Trophoblast cell (in vitro differentiated cells and primary cell): ENCODE data around the gene FRAS1.

ENCODE experiments used
- DNase-seq, 2 donors: peaks; one replicate each; pipeline ENCODE4 v3.0.0-alpha.2; 2016
- H2AFZ ChIP-seq: 2 replicates; pipeline ENCODE4 v1.6.1; 2013; ENCODE audit warnings: low read length, moderate library complexity, mild to moderate bottlenecking; ENCODE audit not compliant: insufficient read depth, poor library complexity
- H2AK5ac ChIP-seq: 2 replicates; pipeline ENCODE4 v1.6.1; 2013; ENCODE audit warnings: mild to moderate bottlenecking, low read length
- H2BK120ac ChIP-seq: 2 replicates; pipeline ENCODE4 v1.6.1; 2013; ENCODE audit warnings: low read length, mild to moderate bottlenecking, moderate library complexity; ENCODE audit not compliant: insufficient read depth, poor library complexity
- H2BK12ac ChIP-seq: 2 replicates; pipeline ENCODE4 v1.6.1; 2013; ENCODE audit warnings: mild to moderate bottlenecking, low read length, moderate library complexity
- H2BK5ac ChIP-seq: 2 replicates; pipeline ENCODE4 v1.6.1; 2013; ENCODE audit warnings: low read length, low read depth, moderate library complexity, mild to moderate bottlenecking; ENCODE audit not compliant: poor library complexity
- H3K14ac ChIP-seq: 2 replicates; pipeline ENCODE4 v1.6.1; 2013; ENCODE audit warnings: mild to moderate bottlenecking, low read length
- H3K18ac ChIP-seq: 2 replicates; pipeline ENCODE4 v1.6.1; 2013; ENCODE audit warnings: mild to moderate bottlenecking, low read length
- H3K23ac ChIP-seq: 2 replicates; pipeline ENCODE4 v1.6.1; 2013; ENCODE audit warnings: low read length
- H3K27ac ChIP-seq: 2 replicates; pipeline ENCODE4 v1.5.1; 2013; ENCODE audit warnings: low read depth, mild to moderate bottlenecking, inconsistent platforms, low read length, moderate library complexity
- H3K27me3 ChIP-seq: 2 replicates; pipeline ENCODE4 v1.6.1; 2013; ENCODE audit warnings: inconsistent platforms, mild to moderate bottlenecking, low read length, moderate library complexity; ENCODE audit not compliant: insufficient read depth
- H3K36me3 ChIP-seq, 2 experiments: 1 replicate in 1 of 2; 2 replicates in 1 of 2; pipeline ENCODE4 v1.6.1; 2013; ENCODE audit warnings: low read length in 2 of 2, mild to moderate bottlenecking in 2 of 2, moderate library complexity in 1 of 2; ENCODE audit not compliant: insufficient read depth in 2 of 2, control insufficient read depth in 1 of 2
- H3K4ac ChIP-seq: 2 replicates; pipeline ENCODE4 v1.6.1; 2013; ENCODE audit warnings: low read depth, mild to moderate bottlenecking, low read length, moderate library complexity
- H3K4me1 ChIP-seq, 2 experiments: 1 replicate in 1 of 2; 2 replicates in 1 of 2; pipeline ENCODE4 v1.6.1; 2013; ENCODE audit warnings: low read length in 2 of 2, mild to moderate bottlenecking in 2 of 2, moderate library complexity in 1 of 2; ENCODE audit not compliant: insufficient read depth in 2 of 2, control insufficient read depth in 1 of 2
- H3K4me2 ChIP-seq: 2 replicates; pipeline ENCODE4 v1.6.1; 2013; ENCODE audit warnings: inconsistent platforms, mild to moderate bottlenecking, low read length, moderate library complexity
- H3K4me3 ChIP-seq: 2 replicates; pipeline ENCODE4 v1.5.1; 2013; ENCODE audit warnings: mild to moderate bottlenecking, low read depth, low read length, inconsistent platforms
- H3K79me1 ChIP-seq: one replicate; pipeline ENCODE4 v1.6.1; 2013; ENCODE audit warnings: low read length
- H3K79me2 ChIP-seq: 2 replicates; pipeline ENCODE4 v1.6.1; 2013; ENCODE audit warnings: low read length, mild to moderate bottlenecking; ENCODE audit not compliant: control insufficient read depth, insufficient read depth, poor library complexity
- H3K9ac ChIP-seq: 2 replicates; pipeline ENCODE4 v1.6.1; 2013; ENCODE audit warnings: mild to moderate bottlenecking, low read length
- H3K9me3 ChIP-seq: 2 replicates; pipeline ENCODE4 v1.6.1; 2013; ENCODE audit warnings: low read depth, mild to moderate bottlenecking, control low read depth, inconsistent platforms, low read length; ENCODE audit not compliant: insufficient read depth
- H4K12ac ChIP-seq: 2 replicates; pipeline ENCODE4 v1.6.1; 2013; ENCODE audit warnings: low read depth, mild to moderate bottlenecking, low read length, moderate library complexity
- H4K8ac ChIP-seq: 2 replicates; pipeline ENCODE4 v1.6.1; 2013; ENCODE audit warnings: low read depth, mild to moderate bottlenecking, low read length, moderate library complexity
- H4K91ac ChIP-seq: one replicate; pipeline ENCODE4 v1.6.1; 2013; ENCODE audit warnings: low read depth, mild to moderate bottlenecking, low read length, moderate library complexity
- WGBS: extraction: QIAGEN DNeasy Blood & Tissue Kit; methylation state at CpG from one replicate; pipeline ENCODE4 v1.1.7; 2013; ENCODE audit warnings: missing lambda C conversion rate; ENCODE audit not compliant: insufficient read length, insufficient coverage; ENCODE audit errors: extremely low coverage; 5-methylcytosine and 5-hydroxymethylcytosine counted together

The FRAS1 gene

DNA sequence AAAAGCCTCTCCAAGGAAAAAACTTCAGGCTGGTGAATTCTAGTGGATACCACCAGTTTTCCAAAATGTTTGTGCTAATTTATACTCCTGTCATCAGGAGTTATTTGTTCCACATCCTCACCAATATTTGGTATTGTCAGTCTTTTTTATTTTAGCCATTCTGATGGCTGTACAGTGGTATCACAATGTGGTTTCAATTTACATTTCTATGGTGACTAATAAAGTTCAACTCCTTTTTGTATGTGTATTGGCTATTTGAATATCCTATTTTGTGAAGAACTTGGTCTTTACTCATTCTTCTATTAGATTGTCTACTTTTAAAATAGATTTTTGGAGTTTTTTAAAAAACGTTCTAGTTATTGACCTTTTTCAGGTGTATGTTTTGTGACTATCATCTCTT lies 33.0 kb upstream of the FRAS1 start:
- no peak overlapping the region for H3K18ac ChIP-seq
- no peak overlapping the region for H4K12ac ChIP-seq
- H3K79me2 ChIP-seq: no peaks in the 10 kb centered on the region
- H4K91ac ChIP-seq: no peak overlapping the region
- no peaks in the 10 kb centered on the region for H3K4me1 ChIP-seq
- H3K14ac ChIP-seq: no peak overlapping the region
- H3K4me3 ChIP-seq: no peak overlapping the region
- H3K23ac ChIP-seq: no peak overlapping the region
- no peak overlapping the region for H3K4me2 ChIP-seq
- H3K9me3 ChIP-seq: no peaks in the 10 kb centered on the region
- DNase-seq: no peak
- no peaks in the 10 kb centered on the region for H3K27me3 ChIP-seq
- H3K4ac ChIP-seq: no peak overlapping the region
- no peaks in the 10 kb centered on the region for H3K79me1 ChIP-seq
- no peak overlapping the region for H2BK120ac ChIP-seq
- no peak overlapping the region for H2AK5ac ChIP-seq
- no peak overlapping the region for H3K9ac ChIP-seq
- no peak overlapping the region for H3K27ac ChIP-seq
- no peak overlapping the region for H4K8ac ChIP-seq
- H2BK5ac ChIP-seq: no peak overlapping the region
- H2BK12ac ChIP-seq: no peak overlapping the region
- no peaks in the 10 kb centered on the region for H3K36me3 ChIP-seq
- WGBS: no CpG with 5 or more reads among the region's 1 CpG
- H2AFZ ChIP-seq: no peak overlapping the region

DNA sequence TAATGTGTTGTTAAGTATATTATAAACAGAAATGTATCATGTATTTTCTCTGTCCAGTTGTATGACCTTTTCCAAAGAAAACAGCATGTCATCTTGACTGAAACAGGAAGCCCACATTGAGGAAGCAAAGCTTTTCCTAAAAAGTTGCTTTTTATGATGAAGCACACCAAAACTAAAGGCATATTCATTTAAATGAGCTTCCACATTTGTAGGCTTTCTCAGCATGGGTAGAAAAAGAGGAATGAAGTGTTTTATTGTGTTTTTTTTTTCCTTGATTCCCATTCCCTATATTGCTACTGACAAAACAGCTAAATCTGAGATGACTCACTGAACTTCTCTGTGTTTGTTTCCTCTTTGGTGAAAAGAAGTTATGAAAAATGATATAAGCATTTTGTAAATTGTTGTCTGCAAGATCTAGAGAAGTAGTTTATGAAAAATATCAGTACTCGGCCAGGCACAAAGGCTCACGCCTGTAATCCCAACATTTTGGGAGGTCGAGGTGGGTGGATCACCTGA lies 32.5 kb upstream of the FRAS1 start:
- no peaks in the 10 kb centered on the region for H3K9me3 ChIP-seq
- WGBS: no CpG with 5 or more reads among the region's 3 CpGs
- no peak overlapping the region for H3K27ac ChIP-seq
- no peak overlapping the region for H3K9ac ChIP-seq
- no peak overlapping the region for H4K12ac ChIP-seq
- no peak overlapping the region for H2BK120ac ChIP-seq
- H4K8ac ChIP-seq: no peak overlapping the region
- no peaks in the 10 kb centered on the region for H3K36me3 ChIP-seq
- no peak overlapping the region for H2BK12ac ChIP-seq
- no peaks in the 10 kb centered on the region for H3K27me3 ChIP-seq
- H2AK5ac ChIP-seq: no peak overlapping the region
- H3K79me2 ChIP-seq: no peaks in the 10 kb centered on the region
- no peak overlapping the region for H3K4ac ChIP-seq
- no peak overlapping the region for H2BK5ac ChIP-seq
- H3K23ac ChIP-seq: no peak overlapping the region
- no peak overlapping the region for H2AFZ ChIP-seq
- H3K4me3 ChIP-seq: no peak overlapping the region
- no peak overlapping the region for H3K14ac ChIP-seq
- no peaks in the 10 kb centered on the region for H3K4me1 ChIP-seq
- H3K18ac ChIP-seq: no peak overlapping the region
- H3K79me1 ChIP-seq: no peaks in the 10 kb centered on the region
- DNase-seq: no peak
- H4K91ac ChIP-seq: no peak overlapping the region
- no peak overlapping the region for H3K4me2 ChIP-seq

DNA sequence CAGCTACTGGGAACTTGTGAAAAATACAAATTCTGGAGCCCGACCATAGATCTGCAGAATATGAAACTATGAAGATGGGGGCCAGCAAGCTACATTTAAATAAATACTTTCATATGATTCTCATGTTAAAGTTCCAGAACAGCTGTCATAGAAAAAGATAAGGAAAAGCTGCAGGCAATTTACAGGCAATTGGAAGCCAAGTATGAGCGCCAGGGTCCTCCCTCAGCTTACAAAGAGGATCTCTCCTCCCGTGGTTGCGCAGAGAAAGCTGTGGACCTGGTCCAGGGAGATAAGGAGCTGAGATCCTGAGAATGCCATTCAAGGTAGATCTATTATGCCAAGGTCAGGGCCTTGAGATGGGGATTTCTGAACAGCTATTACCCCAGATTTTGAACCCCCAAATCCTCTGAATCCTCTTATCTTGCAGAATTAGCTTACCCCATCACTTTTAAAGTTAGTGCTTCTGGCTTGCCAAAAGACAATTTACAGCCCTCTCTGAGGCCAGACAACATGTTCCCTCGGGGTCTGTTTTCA lies 25.6 kb upstream of the FRAS1 start:
- no peaks in the 10 kb centered on the region for H3K36me3 ChIP-seq
- H3K14ac ChIP-seq: no peak overlapping the region
- no peak overlapping the region for H4K12ac ChIP-seq
- H3K79me2 ChIP-seq: no peaks in the 10 kb centered on the region
- H3K27me3 ChIP-seq: no peaks in the 10 kb centered on the region
- no peak overlapping the region for H2BK5ac ChIP-seq
- peaks cover 0 to 2% of the 10 kb centered on the region in 2 experiments for H3K4me1 ChIP-seq
- no peak overlapping the region for H2BK120ac ChIP-seq
- H3K23ac ChIP-seq: no peak overlapping the region
- no peak overlapping the region for H3K27ac ChIP-seq
- H3K4ac ChIP-seq: no peak overlapping the region
- no CpG with 5 or more reads among the region's 5 CpGs for WGBS
- H2BK12ac ChIP-seq: no peak overlapping the region
- H3K79me1 ChIP-seq: no peaks in the 10 kb centered on the region
- no peak overlapping the region for H2AFZ ChIP-seq
- no peak overlapping the region for H3K4me3 ChIP-seq
- H4K91ac ChIP-seq: no peak overlapping the region
- no peak overlapping the region for H4K8ac ChIP-seq
- DNase-seq: peak in 1 of 2 donors; percentile 41
- no peak overlapping the region for H3K18ac ChIP-seq
- H2AK5ac ChIP-seq: no peak overlapping the region
- no peak overlapping the region for H3K9ac ChIP-seq
- H3K4me2 ChIP-seq: no peak overlapping the region
- H3K9me3 ChIP-seq: no peaks in the 10 kb centered on the region

DNA sequence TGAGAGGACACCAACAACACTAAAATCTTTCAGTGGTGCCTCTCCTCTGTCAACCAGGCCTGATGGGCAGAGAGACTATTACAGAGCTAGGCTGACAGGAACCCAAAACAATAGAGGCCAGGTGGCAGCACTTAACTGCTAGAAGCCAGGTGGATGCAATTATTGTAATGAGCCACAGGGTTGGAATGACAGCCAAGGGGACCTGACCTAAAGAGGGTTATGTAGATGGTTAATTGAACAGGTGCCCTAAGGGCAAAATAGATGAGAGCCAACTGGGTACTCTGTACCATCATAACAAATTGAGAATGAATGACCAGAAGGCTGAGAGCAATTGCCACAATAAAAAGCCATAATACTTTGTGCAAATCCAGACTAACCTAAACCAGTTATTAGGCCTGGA lies 24.7 kb upstream of the FRAS1 start:
- H2AK5ac ChIP-seq: no peak overlapping the region
- no peaks in the 10 kb centered on the region for H3K9me3 ChIP-seq
- no peaks in the 10 kb centered on the region for H3K79me2 ChIP-seq
- H3K27ac ChIP-seq: no peak overlapping the region
- peak; percentile 53 to 75 for DNase-seq
- no peak overlapping the region for H3K4me3 ChIP-seq
- H3K36me3 ChIP-seq: no peaks in the 10 kb centered on the region
- H3K4me2 ChIP-seq: no peak overlapping the region
- no peak overlapping the region for H3K4ac ChIP-seq
- no peak overlapping the region for H4K91ac ChIP-seq
- H4K8ac ChIP-seq: no peak overlapping the region
- peaks cover 0 to 2% of the 10 kb centered on the region in 2 experiments for H3K4me1 ChIP-seq
- no peak overlapping the region for H2BK120ac ChIP-seq
- H3K27me3 ChIP-seq: no peaks in the 10 kb centered on the region
- H3K23ac ChIP-seq: no peak overlapping the region
- H2BK12ac ChIP-seq: no peak overlapping the region
- H3K14ac ChIP-seq: no peak overlapping the region
- H2AFZ ChIP-seq: no peak overlapping the region
- no peak overlapping the region for H3K9ac ChIP-seq
- H4K12ac ChIP-seq: no peak overlapping the region
- H3K79me1 ChIP-seq: no peaks in the 10 kb centered on the region
- no peak overlapping the region for H2BK5ac ChIP-seq
- no peak overlapping the region for H3K18ac ChIP-seq
